SU-DHL-6 (cell line): ENCODE measurements around the gene SMG7.

Experiments used
- H2AFZ ChIP-seq: fragments of 200-600 bp; sonication (generic); 2 replicates; pipeline ENCODE4 v1.6.1; 2014; ENCODE audit warnings: low read depth, mild to moderate bottlenecking, moderate library complexity, mixed read lengths, antibody characterized with exemption, low read length; ENCODE audit not compliant: severe bottlenecking
- H3F3A ChIP-seq: fragments of 200-600 bp; shearing (Covaris generic); 2 replicates; pipeline ENCODE4 v1.6.0; 2016; ENCODE audit warnings: antibody characterized with exemption, mild to moderate bottlenecking; ENCODE audit not compliant: insufficient read depth
- H3K27ac ChIP-seq: fragments of 200-600 bp; sonication (generic); 2 replicates; pipeline ENCODE4 v1.5.1; 2016; ENCODE audit warnings: low read depth, mild to moderate bottlenecking, low read length, moderate library complexity, mixed read lengths
- H3K27me3 ChIP-seq: fragments of 200-600 bp; sonication (generic), shearing (Covaris generic); 2 replicates; pipeline ENCODE4 v1.6.0; 2014; ENCODE audit warnings: mild to moderate bottlenecking, low read length
- H3K36me3 ChIP-seq: fragments of 200-600 bp; sonication (generic); 2 replicates; pipeline ENCODE4 v1.6.1; 2014; ENCODE audit warnings: mild to moderate bottlenecking, low read length, mixed read lengths
- H3K4me2 ChIP-seq: fragments of 300-600, 200-600 bp; shearing (Covaris generic), sonication (generic); 2 replicates; pipeline ENCODE4 v1.6.0; 2014; ENCODE audit warnings: low read length, low read depth, mild to moderate bottlenecking; ENCODE audit not compliant: poor library complexity, severe bottlenecking
- H3K4me3 ChIP-seq: fragments of 200-600 bp; sonication (generic); 2 replicates; pipeline ENCODE4 v1.5.1; 2014; ENCODE audit warnings: antibody characterized with exemption, low read length, mild to moderate bottlenecking, mixed read lengths; ENCODE audit not compliant: insufficient read depth, poor library complexity, severe bottlenecking
- H3K79me2 ChIP-seq: fragments of 200-600 bp; sonication (generic); 2 replicates; pipeline ENCODE4 v1.6.1; 2014; ENCODE audit warnings: mild to moderate bottlenecking, low read length, moderate library complexity; ENCODE audit not compliant: insufficient read depth
- H3K9ac ChIP-seq: fragments of 200-600 bp; sonication (generic); 2 replicates; pipeline ENCODE4 v1.7.0; 2014; ENCODE audit warnings: mild to moderate bottlenecking, low read length
- H3K9me2 ChIP-seq: fragments of 200-600 bp; sonication (generic); replicated peaks from 2 replicates; pipeline ENCODE4 v1.6.1; 2014; ENCODE audit warnings: low read length; ENCODE audit not compliant: insufficient read depth
- H3K9me3 ChIP-seq: fragments of 200-600 bp; sonication (generic); 2 replicates; pipeline ENCODE4 v1.6.1; 2014; ENCODE audit warnings: low read length, mixed read lengths; ENCODE audit not compliant: insufficient read depth
- H4K20me1 ChIP-seq: fragments of 200-600 bp; sonication (generic); 2 replicates; pipeline ENCODE4 v1.6.1; 2014; ENCODE audit warnings: low read depth, mild to moderate bottlenecking, antibody characterized with exemption, low read length, moderate library complexity, mixed read lengths
- CTCF ChIP-seq: fragments of 200-600 bp; sonication (generic); IDR thresholded peaks from one replicate; pipeline ENCODE4 v1.5.1; 2017; ENCODE audit warnings: antibody characterized with exemption, mild to moderate bottlenecking, low read length, moderate library complexity; ENCODE audit not compliant: insufficient read depth, poor library complexity, severe bottlenecking
- EZH2phosphoT487 ChIP-seq: fragments of 200-600 bp; sonication (generic), shearing (Covaris generic); conservative IDR thresholded peaks from 2 replicates; pipeline ENCODE4 v1.6.1; 2018; ENCODE audit warnings: mild to moderate bottlenecking, antibody characterized with exemption, low read length, moderate library complexity, mixed read lengths

SMG7 gene

GRCh38 chr1:183516725-183517124 is 44.4 kb downstream of the SMG7 start:
- H3K79me2 ChIP-seq = peaks cover 5% of the 10 kb centered on the region
- no peaks in the 10 kb centered on the region for H3K9me3 ChIP-seq

GRCh38 chr1:183517401-183517800 is 45.1 kb downstream of the SMG7 start:
- Histone ChIP-seq H3K9me2 (no peaks in the 10 kb centered on the region), H3F3A (no peaks in the 10 kb centered on the region), H3K9ac (no peak overlapping the region), H3K4me3 (no peak overlapping the region), H3K27ac (no peak overlapping the region), H3K4me2 (no peak overlapping the region), H3K9me3 (no peaks in the 10 kb centered on the region), H3K27me3 (no peaks in the 10 kb centered on the region), H3K36me3 (peaks cover 22% of the 10 kb centered on the region; the same call in 1 of the 2 replicates), H3K79me2 (no peaks in the 10 kb centered on the region; the same call in 1 of the 2 replicates), H2AFZ (no peak overlapping the region), H4K20me1 (0 out of 2 replicates have a peak, but pooled peaks cover 6% of the 10 kb centered on the region)
- TF ChIP-seq CTCF (no peak), EZH2phosphoT487 (no peak)

More at GRCh38 chr1:183516725-183517124, 44.4 kb downstream of the SMG7 start:
- no peaks in the 10 kb centered on the region for H3K9me2 ChIP-seq
- H2AFZ ChIP-seq = no peak overlapping the region
- H4K20me1 ChIP-seq = 0 out of 2 replicates have a peak, but pooled peaks cover 6% of the 10 kb centered on the region
- no peak overlapping the region for H3K9ac ChIP-seq
- no peaks in the 10 kb centered on the region for H3F3A ChIP-seq
- no peak for TF ChIP-seq CTCF
- H3K4me3 ChIP-seq = no peak overlapping the region
- peaks cover 22% of the 10 kb centered on the region; the same call in 1 of the 2 replicates for H3K36me3 ChIP-seq
- H3K27me3 ChIP-seq = no peaks in the 10 kb centered on the region
- no peak overlapping the region for H3K4me2 ChIP-seq
- no peak overlapping the region for H3K27ac ChIP-seq

GRCh38 chr1:183520379-183520778 is 48.1 kb downstream of the SMG7 start:
- Histone ChIP-seq H3K9ac (no peak overlapping the region), H3K4me3 (no peak overlapping the region), H3K9me2 (no peaks in the 10 kb centered on the region), H3K79me2 (0 out of 2 replicates have a peak, but pooled peaks cover 4% of the 10 kb centered on the region), H3F3A (no peaks in the 10 kb centered on the region), H2AFZ (no peak overlapping the region), H3K4me2 (no peak overlapping the region), H3K36me3 (peaks cover 22% of the 10 kb centered on the region; the same call in 1 of the 2 replicates), H3K9me3 (no peaks in the 10 kb centered on the region), H4K20me1 (no peaks in the 10 kb centered on the region), H3K27ac (no peak overlapping the region), H3K27me3 (no peaks in the 10 kb centered on the region)
- TF ChIP-seq CTCF (no peak), EZH2phosphoT487 (no peak)
